K562 (cell line): ENCODE results near the gene PDLIM7. TPM values are rescaled to one million over a fixed set of nuclear protein-coding genes. Genes with fewer than 3 reads are reported as not detected.
A peak's percentile ranks its signal among the peaks of the same experiment; 100 is the strongest.

Source experiments
- CBX1 ChIP-seq: sonication (generic); IDR thresholded peaks from 2 replicates; pipeline ENCODE4 v1.6.1; 2016; ENCODE audit warnings: antibody characterized with exemption, low read depth, mild to moderate bottlenecking
- CREB5 ChIP-seq: fragments of 250-450 bp; sonication (Bioruptor Pico); IDR thresholded peaks from 2 replicates; pipeline ENCODE4 v1.5.0; 2020; ENCODE audit warnings: mild to moderate bottlenecking
- ETV1 ChIP-seq: fragments of 450-650 bp; conservative IDR thresholded peaks from 2 replicates; pipeline ENCODE4 v1.6.1; 2016; ENCODE audit warnings: missing genetic modification characterization, control low read depth, low read depth, missing compliant biosample characterization
- HNRNPK ChIP-seq: fragments of 200-400 bp; formaldehyde crosslinking; IDR thresholded peaks from one replicate; pipeline ENCODE4 v1.6.1; 2018; ENCODE audit warnings: mild to moderate bottlenecking, low read depth, low read length; ENCODE audit not compliant: poor library complexity, severe bottlenecking
- HOMEZ ChIP-seq: fragments of 250-450 bp; sonication (Bioruptor Pico); IDR thresholded peaks from 2 replicates; pipeline ENCODE4 v1.4.0; 2020; ENCODE audit warnings: mild to moderate bottlenecking, moderate library complexity
- KDM1A ChIP-seq, 2 experiments: fragments of 450-650 bp; IDR thresholded peaks; 2 replicates each; pipeline ENCODE4 v1.6.1; 2016; ENCODE audit warnings: mild to moderate bottlenecking in 2 of 2
- KDM4B ChIP-seq, 2 experiments: fragments of 450-650 bp in 1 of 2; sonication (generic) in 1 of 2; IDR thresholded peaks; 2 replicates each; pipeline ENCODE4 v1.6.1; 2016 to 2017; ENCODE audit warnings: borderline replicate concordance in 2 of 2, antibody characterized with exemption in 1 of 2, low read depth in 1 of 2, mild to moderate bottlenecking in 1 of 2
- MAFK ChIP-seq: IDR thresholded peaks from 2 replicates; pipeline ENCODE4 v1.6.1; 2011; ENCODE audit warnings: low read length, improper control_type of control experiment
- MTA1 ChIP-seq: fragments of 450-650 bp; IDR thresholded peaks from 2 replicates; pipeline ENCODE4 v1.6.1; 2017; ENCODE audit warnings: borderline replicate concordance
- RFX1 ChIP-seq: fragments of 450-650 bp; IDR thresholded peaks from 2 replicates; pipeline ENCODE4 v1.6.1; 2016; ENCODE audit warnings: mild to moderate bottlenecking, moderate library complexity
- SIRT6 ChIP-seq: IDR thresholded peaks from one replicate; pipeline ENCODE4 v1.6.1; 2012; ENCODE audit warnings: low read depth, mild to moderate bottlenecking, control low read depth, inconsistent platforms, low read length, moderate library complexity
- TAF9B ChIP-seq: fragments of 450-650 bp; IDR thresholded peaks from 2 replicates; pipeline ENCODE4 v1.6.1; 2018; ENCODE audit warnings: mild to moderate bottlenecking; ENCODE audit not compliant: partially characterized antibody
- ZNF174 ChIP-seq: fragments of 250-450 bp; sonication (Bioruptor Pico); IDR thresholded peaks from 2 replicates; pipeline ENCODE4 v1.4.0; 2020; ENCODE audit warnings: mild to moderate bottlenecking
- ZNF280B ChIP-seq: fragments of 250-450 bp; sonication (Bioruptor Pico); IDR thresholded peaks from 2 replicates; pipeline ENCODE4 v1.5.1; 2021; ENCODE audit warnings: mild to moderate bottlenecking
- ZNF395 ChIP-seq: fragments of 200-800 bp; sonication (Bioruptor generic); IDR thresholded peaks from 2 replicates; pipeline ENCODE4 v1.6.1; 2017; ENCODE audit warnings: missing genetic modification characterization, missing compliant biosample characterization
- polyA plus RNA-seq, 8 experiments: library from polyadenylated mRNA; depleted of rRNA in 4 of 8; stranded (reverse) in 5 of 8; unstranded in 3 of 8; fragments of >200 nt; fragmentation: Nextera tagmentation in 2 of 8; fragmentation: Illumina TruSeq in 1 of 8; extraction: Ambion mirVana in 2 of 8; extraction: Trizol in 1 of 8; gene quantifications; 2 replicates each; pipeline versions ENCODE4 v1.2.1 to v1.2.3, GENCODE V29; 2011 to 2014; ENCODE audit warnings: inconsistent platforms in 1 of 8, missing spikeins in 1 of 8
- total RNA-seq, 7 experiments: library from RNA; depleted of rRNA in 6 of 7; stranded (reverse); fragments of >200 nt in 6 of 7; fragmentation: Illumina TruSeq in 2 of 7; extraction: Trizol in 2 of 7; gene quantifications; 2 replicates each; pipeline versions ENCODE4 v1.2.1 to v1.2.3, GENCODE V29; 2011 to 2021; ENCODE audit warnings: low replicate concordance in 1 of 7

PDLIM7 gene
- total and polyA plus RNA-seq, 9 of the 15 experiments (the other 6 are each of a cell fraction or from before 2014, with no cell fraction given) = 2.1 to 124 (median 32.6) TPM

GRCh38 chr5:177458912-177459350, 38.5 kb downstream of the PDLIM7 start (continued):
- no peak for TF ChIP-seq ZNF280B (CRISPR knock-in tag)
- TF ChIP-seq RFX1 = peak; percentile 95
- no peak for TF ChIP-seq MTA1
- no peak for TF ChIP-seq KDM4B (IDR thresholded peaks at IDR 0.05; ENCODE audit: borderline replicate concordance in 2 of 2, low read depth in 1 of 2)
- TF ChIP-seq KDM1A (IDR thresholded peaks at IDR 0.05) = peak in 1 of 2 experiments; percentile 49; a peak in 1 of 4 replicates
- TF ChIP-seq MAFK = no peak
- no peak for TF ChIP-seq CBX1
- no peak for TF ChIP-seq ETV1
- TF ChIP-seq HOMEZ (CRISPR knock-in tag) = no peak
- no peak for TF ChIP-seq ZNF174 (CRISPR knock-in tag)
- no peak for TF ChIP-seq TAF9B
- TF ChIP-seq CREB5 (CRISPR knock-in tag) = no peak
- no peak for TF ChIP-seq ZNF395 (CRISPR knock-in tag)
- TF ChIP-seq SIRT6 = no peak
- TF ChIP-seq HNRNPK = no peak
